Pancreas (tissue), 10 donors: ENCODE results near the gene MAP3K5. TPM values are rescaled to one million over a fixed set of nuclear protein-coding genes. Genes with fewer than 3 reads are reported as not detected.

Experiments
- ATAC-seq, 4 donors: fragments of 200-7000 bp; cut with Tn5 transposase; one replicate each; pipeline versions ENCODE4 v1.8.0 to v1.9.1; 2020; ENCODE audit warnings: mild to moderate bottlenecking in 4 of 4, moderate library complexity in 4 of 4
- DNase-seq, 6 donors: peaks; one replicate each; pipeline ENCODE4 v3.0.0-alpha.2; 2020
- FAIRE-seq: peaks from 2 replicates; lab custom pipeline; 2012; peaks lifted over from hg19 to GRCh38; lab: Jason Lieb, UNC
- H3K27ac ChIP-seq, 4 donors: fragments of 200-600 bp; sonication (generic); 1 replicate in 3 of 4; 2 replicates in 1 of 4; pipeline versions ENCODE4 v1.5.0 to v1.8.0; 2020
- H3K27me3 ChIP-seq, 4 donors: fragments of 200-600 bp; one replicate each; pipeline ENCODE4 v1.8.0; 2021
- H3K36me3 ChIP-seq, 3 donors: fragments of 200-600 bp; sonication (generic) in 1 of 3; one replicate each; pipeline versions ENCODE4 v1.5.0 to v1.8.0; 2020 to 2021
- H3K4me1 ChIP-seq, 3 donors: fragments of 200-600 bp; one replicate each; pipeline ENCODE4 v1.8.0; 2021
- H3K4me3 ChIP-seq, 4 donors: fragments of 200-600 bp; sonication (generic) in 2 of 4; one replicate each; pipeline versions ENCODE4 v1.5.0 to v1.8.0; 2020 to 2021
- H3K9me3 ChIP-seq, 4 donors: fragments of 200-600 bp; one replicate each; pipeline ENCODE4 v1.8.0; 2021
- WGBS, 2 donors: extraction: QIAGEN DNeasy Blood & Tissue Kit; methylation state at CpG; one replicate each; pipeline ENCODE4 v1.1.7; 2013; 5-methylcytosine and 5-hydroxymethylcytosine counted together
- intact Hi-C, 3 donors: fragments of 100-400 bp; cut with DNase I; formaldehyde crosslinking; loops; one replicate each; pipeline versions ENCODE4 v1.11.1 to v1.14.2; 2022
- polyA plus RNA-seq, 2 donors: library from polyadenylated mRNA; stranded (reverse); fragments of 200-250 nt; gene quantifications; one replicate each; pipeline ENCODE4 v1.2.3, GENCODE V29; 2013
- total RNA-seq, 6 donors: library from RNA; stranded (reverse); fragmentation: NEBNext Ultra II Directional in 4 of 6; extraction: Animal tissue kit (Norgen Biotek cat#: 25700) in 4 of 6; gene quantifications; one replicate each; pipeline versions ENCODE4 v1.2.1 to v1.2.4, GENCODE V29; 2021 to 2023
- TF ChIP-seq, protein P1 (sequence below), 4 donors: fragments of 200-600 bp; sonication (generic) in 3 of 4; IDR thresholded peaks; one replicate each; pipeline versions ENCODE4 v1.5.0 to v1.8.0; 2021; ENCODE audit warnings: antibody characterized with exemption in 4 of 4
- donor health status: healthy with polysubstance abuse.
- donor health status: DM: no; HTN: no; CAD: no; lungs with moderate emphysema.
- donor health status: DM: no; HTN: no; CAD: no.
- donor health status: control.
- donor health status: control.
- donor health status: Bipolar disorder and iron deficiency.
- donor health status: DM: yes; HTN: yes; CAD: no.
- donor health status: DM: no; HTN: no; CAD: no.
- donor health status: DM: no; HTN: no; CAD: no.
- donor health status: DM: yes; HTN: yes; CAD: no.

MAP3K5 gene
- total and polyA plus RNA-seq, 8 donors: 6.7 to 28.6 (median 19.4) TPM

DNA sequence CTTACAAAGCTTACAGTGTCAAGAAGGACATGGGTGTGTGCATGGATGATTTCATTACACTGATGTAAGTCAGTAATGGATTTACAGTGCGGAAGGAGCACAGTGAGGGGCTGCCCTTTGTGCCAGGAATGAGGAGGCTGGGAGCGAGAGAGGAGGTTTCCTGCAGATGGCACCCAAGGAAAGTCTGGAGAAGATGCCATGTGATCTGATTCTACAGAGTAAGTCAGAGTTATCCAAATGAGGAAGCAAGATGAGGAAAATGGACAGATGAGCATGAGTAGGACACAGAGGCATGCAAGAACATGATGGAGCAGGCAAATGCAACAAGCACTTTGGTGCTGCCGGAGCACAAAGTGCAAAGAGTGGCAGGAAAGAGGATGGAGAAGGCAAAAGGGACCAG, 271.8 kb downstream of the MAP3K5 start:
- no peak overlapping the region for H3K4me3 ChIP-seq
- intact Hi-C loops: no loop called here
- no peaks in the 10 kb centered on the region for H3K27me3 ChIP-seq
- no peak for ATAC-seq
- DNase-seq: no peak
- no peaks in the 10 kb centered on the region for H3K36me3 ChIP-seq
- no peak overlapping the region for H3K27ac ChIP-seq
- H3K9me3 ChIP-seq: no peaks in the 10 kb centered on the region
- H3K4me1 ChIP-seq: peaks cover 9 to 24% (median 20%) of the 10 kb centered on the region in 3 donors
- WGBS, 2 donors: 92 to 93% methylated on average over 3 of the region's 3 CpGs
- no peak for FAIRE-seq
- TF ChIP-seq, protein P1, sequence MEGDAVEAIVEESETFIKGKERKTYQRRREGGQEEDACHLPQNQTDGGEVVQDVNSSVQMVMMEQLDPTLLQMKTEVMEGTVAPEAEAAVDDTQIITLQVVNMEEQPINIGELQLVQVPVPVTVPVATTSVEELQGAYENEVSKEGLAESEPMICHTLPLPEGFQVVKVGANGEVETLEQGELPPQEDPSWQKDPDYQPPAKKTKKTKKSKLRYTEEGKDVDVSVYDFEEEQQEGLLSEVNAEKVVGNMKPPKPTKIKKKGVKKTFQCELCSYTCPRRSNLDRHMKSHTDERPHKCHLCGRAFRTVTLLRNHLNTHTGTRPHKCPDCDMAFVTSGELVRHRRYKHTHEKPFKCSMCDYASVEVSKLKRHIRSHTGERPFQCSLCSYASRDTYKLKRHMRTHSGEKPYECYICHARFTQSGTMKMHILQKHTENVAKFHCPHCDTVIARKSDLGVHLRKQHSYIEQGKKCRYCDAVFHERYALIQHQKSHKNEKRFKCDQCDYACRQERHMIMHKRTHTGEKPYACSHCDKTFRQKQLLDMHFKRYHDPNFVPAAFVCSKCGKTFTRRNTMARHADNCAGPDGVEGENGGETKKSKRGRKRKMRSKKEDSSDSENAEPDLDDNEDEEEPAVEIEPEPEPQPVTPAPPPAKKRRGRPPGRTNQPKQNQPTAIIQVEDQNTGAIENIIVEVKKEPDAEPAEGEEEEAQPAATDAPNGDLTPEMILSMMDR (IDR thresholded peaks at IDR 0.05): no peak

DNA sequence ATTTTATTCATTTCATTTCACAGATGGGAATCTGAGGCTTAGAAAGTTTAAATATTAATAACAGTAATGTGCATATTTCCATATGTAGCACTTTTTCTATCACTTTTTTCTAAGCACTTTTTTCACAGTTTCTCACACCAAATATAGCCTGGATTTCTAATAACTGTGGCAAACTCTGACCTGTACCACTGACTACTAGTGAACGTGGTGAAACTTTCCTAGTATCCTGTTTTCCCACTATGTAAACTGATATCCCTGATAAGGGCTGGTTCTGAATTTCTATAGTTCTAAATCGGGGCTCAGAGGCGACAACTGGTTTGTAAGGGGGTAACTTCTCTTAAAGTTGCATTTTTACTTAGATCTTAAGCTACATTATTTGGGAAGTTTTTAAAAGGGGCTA, 274.7 kb downstream of the MAP3K5 start:
- Histone ChIP-seq H3K36me3 (no peaks in the 10 kb centered on the region), H3K4me3 (no peak overlapping the region), H3K9me3 (no peaks in the 10 kb centered on the region), H3K27ac (peak overlapping the region in 2 of 4 donors; percentile 2 to 19), H3K4me1 (peaks cover 4 to 15% (median 11%) of the 10 kb centered on the region in 3 donors), H3K27me3 (no peaks in the 10 kb centered on the region)
- peak in 1 of 4 donors; percentile 36 for ATAC-seq
- TF ChIP-seq, protein P1 (IDR thresholded peaks at IDR 0.05): no peak
- DNase-seq: no peak
- intact Hi-C loops: no loop called here
- no peak for FAIRE-seq
- 68% methylated on average over 3 of the region's 3 CpGs for WGBS, 2 donors

DNA sequence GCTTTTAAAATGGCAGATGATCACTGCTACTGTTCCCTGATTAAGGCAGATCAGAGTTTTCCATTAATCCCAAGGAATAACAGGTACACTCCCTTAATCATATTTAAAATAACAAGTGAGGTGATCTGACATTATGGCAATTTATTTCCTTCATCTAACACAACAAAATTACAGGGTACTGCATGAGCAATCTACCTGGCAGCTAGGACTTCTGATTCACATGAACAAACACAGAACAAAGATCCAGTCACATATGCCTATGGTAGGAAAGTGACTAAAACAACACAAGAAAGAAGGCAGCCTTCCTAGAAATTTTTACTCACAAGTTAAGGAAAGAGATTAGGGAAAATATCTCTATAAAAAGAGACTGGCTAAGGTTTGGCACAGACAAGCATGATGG, 275.3 kb downstream of the MAP3K5 start:
- no peaks in the 10 kb centered on the region for H3K9me3 ChIP-seq
- peaks cover 4 to 19% (median 16%) of the 10 kb centered on the region in 3 donors for H3K4me1 ChIP-seq
- peak overlapping the region in 2 of 4 donors; percentile 2 to 19 for H3K27ac ChIP-seq
- DNase-seq (no peak), FAIRE-seq (no peak), ATAC-seq (peak; percentile 75 to 85 (median 76))
- no peaks in the 10 kb centered on the region for H3K27me3 ChIP-seq
- H3K4me3 ChIP-seq: no peak overlapping the region
- TF ChIP-seq, protein P1 (IDR thresholded peaks at IDR 0.05): no peak
- intact Hi-C loops: no loop called here
- no peaks in the 10 kb centered on the region for H3K36me3 ChIP-seq

DNA sequence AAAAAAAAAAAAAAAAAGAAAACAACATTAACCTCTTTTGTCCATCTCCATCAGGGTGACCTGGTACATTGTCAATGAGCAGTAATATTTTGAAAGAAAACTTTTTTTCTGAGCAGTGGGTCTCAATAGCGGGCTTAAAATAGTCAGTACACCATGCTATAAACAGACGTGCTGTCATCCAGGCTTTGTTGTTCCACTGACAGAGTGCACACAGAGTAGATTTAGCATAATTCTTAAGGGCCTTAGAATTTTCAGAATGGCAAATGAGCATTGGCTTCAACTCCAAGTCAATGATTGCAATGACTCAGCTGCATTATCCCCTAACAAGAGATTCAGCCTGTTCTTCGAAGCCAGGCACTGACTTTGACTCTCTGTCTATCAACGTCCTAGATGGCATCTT, 277.7 kb downstream of the MAP3K5 start:
- ATAC-seq (no peak), FAIRE-seq (no peak), DNase-seq (no peak)
- TF ChIP-seq, protein P1 (IDR thresholded peaks at IDR 0.05): no peak
- intact Hi-C loops: no loop called here
- Histone ChIP-seq H3K4me1 (peaks cover 8 to 25% (median 24%) of the 10 kb centered on the region in 3 donors), H3K4me3 (no peak overlapping the region), H3K36me3 (no peaks in the 10 kb centered on the region), H3K9me3 (no peaks in the 10 kb centered on the region), H3K27me3 (no peaks in the 10 kb centered on the region), H3K27ac (no peak overlapping the region)
- WGBS, 2 donors: 93% methylated on average over 4 of the region's 4 CpGs

GRCh38 chr6:136511926-136512325, 280.4 kb downstream of the MAP3K5 start:
- intact Hi-C loops: no loop called here
- Histone ChIP-seq H3K4me3 (no peak overlapping the region), H3K27ac (peak overlapping the region in 1 of 4 donors; percentile 41), H3K27me3 (no peaks in the 10 kb centered on the region), H3K36me3 (no peaks in the 10 kb centered on the region), H3K9me3 (no peaks in the 10 kb centered on the region), H3K4me1 (peaks cover 8 to 16% (median 13%) of the 10 kb centered on the region in 3 donors)
- peak; percentile 91 to 97 (median 94) for ATAC-seq
- peak in 5 of 6 donors; percentile 35 to 76 (median 74) for DNase-seq
- TF ChIP-seq, protein P1 (IDR thresholded peaks at IDR 0.05): no peak
- no peak for FAIRE-seq
- WGBS, 2 donors: 23 to 32% methylated on average over 3 of the region's 3 CpGs
